Transverse colon (tissue), 4 donors: ENCODE measurements around the gene SRGN.

ENCODE experiments used
- EP300 ChIP-seq: sonication (generic); formaldehyde crosslinking; IDR thresholded peaks from one replicate; pipeline ENCODE4 v1.6.1; 2017; ENCODE audit warnings: antibody characterized with exemption, low read depth
- POLR2A ChIP-seq: fragments of 450-650 bp; IDR thresholded peaks from one replicate; pipeline ENCODE4 v1.6.1; 2016; ENCODE audit warnings: antibody characterized with exemption, mild to moderate bottlenecking, moderate library complexity
- POLR2AphosphoS5 ChIP-seq, 3 donors: sonication (generic); formaldehyde crosslinking; IDR thresholded peaks; one replicate each; pipeline ENCODE4 v1.6.1; 2016; ENCODE audit warnings: antibody characterized with exemption in 3 of 3
- TF ChIP-seq, protein P1 (sequence below), 5 experiments: fragments of 200-600 bp in 3 of 5; fragments of 450-650 bp in 2 of 5; sonication (generic) in 3 of 5; IDR thresholded peaks; 1 replicate in 2 of 5; 2 replicates in 3 of 5; pipeline ENCODE4 v1.5.1; 2016 to 2017; ENCODE audit warnings: antibody characterized with exemption in 5 of 5, inconsistent platforms in 3 of 5, mild to moderate bottlenecking in 2 of 5, moderate library complexity in 1 of 5

- TF ChIP-seq, protein P1, sequence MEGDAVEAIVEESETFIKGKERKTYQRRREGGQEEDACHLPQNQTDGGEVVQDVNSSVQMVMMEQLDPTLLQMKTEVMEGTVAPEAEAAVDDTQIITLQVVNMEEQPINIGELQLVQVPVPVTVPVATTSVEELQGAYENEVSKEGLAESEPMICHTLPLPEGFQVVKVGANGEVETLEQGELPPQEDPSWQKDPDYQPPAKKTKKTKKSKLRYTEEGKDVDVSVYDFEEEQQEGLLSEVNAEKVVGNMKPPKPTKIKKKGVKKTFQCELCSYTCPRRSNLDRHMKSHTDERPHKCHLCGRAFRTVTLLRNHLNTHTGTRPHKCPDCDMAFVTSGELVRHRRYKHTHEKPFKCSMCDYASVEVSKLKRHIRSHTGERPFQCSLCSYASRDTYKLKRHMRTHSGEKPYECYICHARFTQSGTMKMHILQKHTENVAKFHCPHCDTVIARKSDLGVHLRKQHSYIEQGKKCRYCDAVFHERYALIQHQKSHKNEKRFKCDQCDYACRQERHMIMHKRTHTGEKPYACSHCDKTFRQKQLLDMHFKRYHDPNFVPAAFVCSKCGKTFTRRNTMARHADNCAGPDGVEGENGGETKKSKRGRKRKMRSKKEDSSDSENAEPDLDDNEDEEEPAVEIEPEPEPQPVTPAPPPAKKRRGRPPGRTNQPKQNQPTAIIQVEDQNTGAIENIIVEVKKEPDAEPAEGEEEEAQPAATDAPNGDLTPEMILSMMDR (IDR thresholded peaks at IDR 0.05), result no peak
- no peak for TF ChIP-seq POLR2A
- no peak for TF ChIP-seq POLR2AphosphoS5 (IDR thresholded peaks at IDR 0.05)
- no peak for TF ChIP-seq EP300
Measured at GRCh38 chr10:69103784-69104183, 15.9 kb downstream of the SRGN start.
